NCI-H1092 (cell line): Measurements from ENCODE around the gene TTC7B.

ENCODE experiments used
- DNase-seq: peaks from one replicate; lab custom pipeline; 2025; lab: John Stamatoyannopoulos, UW

The TTC7B gene

GRCh38 chr14:90647473-90648005, 168.7 kb downstream of the TTC7B start:
- DNase-seq, result no peak

- DNase-seq, result no peak
These were observed 170.3 kb downstream of the TTC7B start for GRCh38 chr14:90645842-90646443.

GRCh38 chr14:90644882-90645281, 171.3 kb downstream of the TTC7B start:
- DNase-seq, result no peak

GRCh38 chr14:90643982-90644670, 172.1 kb downstream of the TTC7B start:
- DNase-seq, result no peak

GRCh38 chr14:90642244-90642717, 173.9 kb downstream of the TTC7B start:
- no peak for DNase-seq

GRCh38 chr14:90641615-90642243, 174.5 kb downstream of the TTC7B start:
- DNase-seq, result no peak

GRCh38 chr14:90641168-90641567, 175.1 kb downstream of the TTC7B start:
- DNase-seq, result no peak

GRCh38 chr14:90639641-90640040, 176.6 kb downstream of the TTC7B start:
- DNase-seq, result no peak

- no peak for DNase-seq
These were observed 183.4 kb downstream of the TTC7B start for GRCh38 chr14:90632871-90633270.

- no peak for DNase-seq
These were observed 183.8 kb downstream of the TTC7B start for GRCh38 chr14:90632451-90632850.

- DNase-seq, result no peak
These were observed 185.9 kb downstream of the TTC7B start for GRCh38 chr14:90630171-90630806.

- DNase-seq, result no peak
These were observed 186.8 kb downstream of the TTC7B start for GRCh38 chr14:90629471-90629870.

- no peak for DNase-seq
These were observed 187.4 kb downstream of the TTC7B start for GRCh38 chr14:90628825-90629224.

- no peak for DNase-seq
These were observed 188.8 kb downstream of the TTC7B start for GRCh38 chr14:90627478-90627877.

- DNase-seq, result no peak
These were observed 189.7 kb downstream of the TTC7B start for GRCh38 chr14:90626550-90626949.

- no peak for DNase-seq
These were observed 190.8 kb downstream of the TTC7B start for GRCh38 chr14:90625445-90625844.

GRCh38 chr14:90624732-90625400, 191.4 kb downstream of the TTC7B start:
- no peak for DNase-seq

- DNase-seq, result no peak
These were observed 192.0 kb downstream of the TTC7B start for GRCh38 chr14:90624227-90624626.

GRCh38 chr14:90621201-90621600, 195.0 kb downstream of the TTC7B start:
- no peak for DNase-seq

- peak; percentile 38 for DNase-seq
These were observed 195.6 kb downstream of the TTC7B start for GRCh38 chr14:90620568-90621077.

- DNase-seq, result no peak
These were observed 196.3 kb downstream of the TTC7B start for GRCh38 chr14:90619911-90620310.

- DNase-seq, result no peak
These were observed 198.3 kb downstream of the TTC7B start for GRCh38 chr14:90617961-90618360.
